NCI-H748 (cell line): ENCODE results near the gene MYO5C.

ENCODE experiments used
- DNase-seq: peaks from one replicate; lab custom pipeline; 2025; ENCODE audit not compliant: unreplicated experiment; lab: John Stamatoyannopoulos, UW

The MYO5C gene

DNA sequence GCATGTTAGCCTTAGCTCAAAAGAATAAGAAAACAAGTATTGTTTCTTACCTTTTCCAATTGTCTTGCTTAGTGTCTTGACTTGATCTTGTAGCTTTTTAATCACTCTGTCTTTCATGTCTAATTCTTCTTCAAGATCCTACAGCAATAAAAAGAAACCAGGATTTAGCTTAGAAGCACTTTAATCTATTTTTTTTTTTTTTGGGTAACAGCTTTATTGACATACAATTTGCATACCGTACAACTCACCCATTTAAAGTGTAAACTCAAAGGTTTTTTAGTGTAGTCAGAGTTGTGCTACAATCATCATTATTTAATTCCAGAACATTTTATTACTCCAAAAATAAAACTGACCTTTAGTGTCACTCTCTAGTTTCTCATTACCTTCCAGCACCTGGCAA is 81.1 kb downstream of the MYO5C start:
- no peak for DNase-seq

DNA sequence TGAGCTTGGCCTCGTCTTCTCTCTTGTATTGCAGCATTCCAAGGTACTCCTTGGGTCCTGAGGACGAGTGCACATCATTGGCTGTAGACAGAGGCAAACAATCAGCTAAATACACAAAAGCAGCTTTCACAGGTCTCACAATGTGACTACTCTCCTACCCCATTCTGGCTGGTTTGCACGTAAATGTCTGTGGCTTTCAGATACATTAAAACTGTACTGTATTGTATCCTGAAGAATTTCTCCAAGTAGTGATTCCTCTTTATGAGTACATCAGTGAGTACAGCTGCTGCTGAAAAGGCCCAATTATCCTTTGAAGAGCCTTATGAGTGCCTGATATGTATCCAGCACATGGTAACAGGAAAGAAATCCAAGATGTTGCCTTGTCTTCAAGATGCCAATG is 82.4 kb downstream of the MYO5C start:
- DNase-seq = no peak

DNA sequence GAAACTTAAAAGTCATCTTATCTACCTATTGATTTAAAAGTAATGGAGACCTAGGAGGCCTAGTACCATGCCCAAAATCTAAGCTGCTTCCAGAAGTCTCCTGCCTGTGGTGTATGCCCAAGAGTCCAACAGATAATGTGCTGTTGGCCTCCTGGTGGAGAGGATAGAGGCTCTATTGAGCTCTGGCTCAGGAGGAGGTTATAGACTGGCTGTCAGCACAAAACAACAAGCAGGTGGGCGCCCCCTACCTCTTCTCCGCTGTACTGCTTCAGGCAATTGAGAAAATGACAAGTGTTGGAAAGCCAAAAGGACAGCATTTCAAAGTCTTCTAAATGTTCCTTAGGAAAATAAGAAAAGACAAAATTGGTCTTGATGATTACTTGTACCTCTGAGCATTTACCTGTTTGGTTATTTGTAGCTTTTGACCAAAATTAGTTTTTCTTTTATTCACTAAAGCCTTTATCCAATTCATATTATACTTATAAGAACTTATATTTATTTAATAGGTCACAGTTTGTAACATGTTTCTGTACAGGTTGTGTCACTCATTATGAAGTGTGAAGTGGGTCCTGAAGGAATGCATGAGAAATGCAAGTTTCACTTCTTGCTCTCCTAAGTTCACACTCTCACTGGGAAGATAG is 87.2 kb downstream of the MYO5C start:
- DNase-seq = peak; percentile 46

DNA sequence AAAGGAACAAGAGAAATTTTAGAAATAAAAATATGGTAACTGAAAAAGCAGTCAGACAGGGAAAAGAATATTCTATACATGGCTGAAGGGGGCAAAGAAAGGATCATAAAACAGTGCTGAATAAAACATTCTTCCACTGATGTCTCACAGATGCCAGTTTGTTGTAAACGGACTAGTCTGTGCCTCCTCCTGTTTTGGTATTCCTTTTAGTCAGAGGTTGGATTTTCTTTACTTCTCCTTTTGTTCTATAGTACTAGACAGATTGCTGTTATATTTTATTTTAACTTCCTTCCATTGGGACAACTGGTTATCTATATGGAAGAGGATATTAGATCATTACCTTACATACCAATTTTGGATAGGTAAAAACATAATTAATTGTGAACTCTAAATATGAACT is 88.4 kb downstream of the MYO5C start:
- no peak for DNase-seq

DNA sequence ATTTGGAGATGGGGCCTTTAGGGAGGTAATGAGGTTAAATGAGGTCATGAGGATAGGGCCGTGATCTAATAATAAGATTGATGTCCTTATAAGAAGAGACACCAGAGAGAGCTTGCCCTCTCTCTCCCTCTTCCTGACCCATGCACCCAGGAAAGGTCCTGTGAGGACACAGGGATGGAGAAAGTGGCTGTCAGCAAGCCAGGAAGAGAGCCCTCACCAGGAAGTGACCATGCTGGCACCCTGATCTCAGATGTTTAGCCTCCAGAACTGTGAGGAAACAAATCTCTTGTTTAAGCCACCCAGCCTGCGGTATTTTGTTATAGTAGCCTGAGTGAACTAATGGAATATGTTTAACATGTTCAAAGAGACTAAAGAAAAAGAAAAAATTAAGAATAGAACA is 89.2 kb downstream of the MYO5C start:
- DNase-seq = no peak

DNA sequence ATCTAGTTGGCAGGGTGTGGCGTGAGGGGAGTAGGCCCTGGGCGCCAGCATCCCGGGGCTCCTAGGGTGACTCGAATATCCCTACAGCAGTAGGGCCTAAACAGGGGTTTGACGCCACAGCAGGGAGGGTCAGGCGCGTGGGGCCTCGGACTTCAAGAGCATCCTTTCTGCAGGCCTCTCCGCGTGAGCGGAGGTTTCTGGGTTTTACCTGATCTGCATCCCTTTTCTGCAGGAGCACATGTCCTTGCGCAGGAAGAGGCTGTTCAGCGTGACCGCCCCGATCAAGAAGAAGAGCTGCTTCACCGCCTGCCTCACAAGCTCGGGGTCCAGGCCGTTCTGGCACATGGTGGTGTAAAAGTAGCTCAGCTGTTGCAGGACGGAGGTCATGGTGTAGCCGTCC is 90.9 kb downstream of the MYO5C start:
- DNase-seq = no peak

DNA sequence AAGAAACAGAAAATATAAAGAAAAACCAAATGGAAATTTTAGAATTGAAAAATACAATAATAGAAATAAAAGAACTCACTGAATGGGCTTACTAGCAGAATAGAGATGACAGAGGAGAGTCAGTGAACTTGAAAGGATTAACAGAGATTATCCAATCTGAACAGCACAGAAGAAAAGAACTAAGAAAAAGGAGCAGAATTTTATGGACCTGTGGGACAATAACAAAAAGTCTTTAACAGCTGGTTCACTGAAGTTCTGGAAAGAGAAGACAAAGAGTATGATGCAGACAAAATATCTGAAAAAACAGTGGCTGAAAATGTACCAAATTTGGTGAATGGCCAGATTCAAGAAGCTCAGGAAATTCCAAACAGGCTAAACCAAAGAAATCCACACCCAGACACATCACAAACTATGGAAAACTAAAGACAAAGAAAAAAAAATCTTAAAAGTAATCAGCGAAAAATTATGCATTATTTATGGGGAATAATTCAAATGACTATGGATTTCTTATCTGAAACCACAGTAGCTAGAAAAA is 94.7 kb downstream of the MYO5C start:
- DNase-seq = no peak

DNA sequence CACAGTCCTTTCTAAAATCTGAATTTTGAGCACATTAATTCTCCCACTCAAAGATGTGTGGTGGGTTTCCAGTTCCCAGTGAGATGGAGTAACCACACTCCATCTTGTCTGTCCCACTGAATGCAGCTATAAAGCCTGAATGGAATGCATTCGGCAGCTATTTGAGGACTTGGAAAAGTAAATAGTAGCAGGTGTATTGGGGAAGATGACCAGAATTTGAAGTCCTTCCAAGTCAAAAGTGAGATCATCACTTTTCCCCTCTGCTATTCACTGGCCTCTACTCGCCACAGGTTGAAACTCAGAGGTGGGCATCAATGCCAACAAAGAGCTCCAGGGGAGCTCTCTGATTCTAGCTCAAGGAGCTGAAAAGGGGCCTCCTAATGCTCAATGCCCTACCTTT is 96.3 kb downstream of the MYO5C start:
- DNase-seq = no peak

DNA sequence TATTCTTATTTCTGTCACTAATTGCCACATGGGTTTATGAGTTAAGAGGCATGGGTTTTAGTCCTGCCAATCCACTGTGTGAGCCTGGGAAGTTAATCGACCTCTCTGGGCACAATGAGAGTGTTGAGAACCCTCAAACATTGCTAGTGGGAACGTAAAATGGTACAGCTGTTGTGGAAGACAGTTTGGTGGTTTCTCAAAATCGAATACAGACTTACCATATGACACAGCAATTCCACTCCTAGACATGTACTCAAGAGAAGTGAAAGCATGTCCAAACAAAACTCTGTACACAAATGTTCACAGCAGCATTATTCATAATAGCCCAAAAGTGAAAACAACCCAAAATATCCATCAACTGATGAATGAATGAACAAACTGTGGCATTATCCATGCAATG is 98.7 kb downstream of the MYO5C start:
- DNase-seq = no peak

DNA sequence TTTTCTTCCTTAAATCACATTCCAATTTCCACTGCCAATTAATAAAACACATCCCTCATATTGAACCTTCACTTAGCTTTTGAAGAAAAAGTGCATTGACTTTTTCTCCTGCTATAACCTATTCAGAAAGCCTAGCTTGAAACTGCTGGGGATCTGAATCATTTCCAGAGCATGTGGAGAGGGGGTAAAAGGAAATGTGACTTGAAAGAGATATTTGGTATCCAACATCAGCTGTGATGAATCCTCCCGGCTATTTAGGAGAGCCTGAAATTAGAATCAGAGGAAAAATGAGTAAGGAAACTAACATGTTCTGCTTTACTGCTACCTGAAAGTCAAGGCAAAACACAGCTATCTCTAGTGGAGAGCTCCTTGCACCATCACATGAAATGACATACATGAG is 101.8 kb downstream of the MYO5C start:
- DNase-seq = no peak

DNA sequence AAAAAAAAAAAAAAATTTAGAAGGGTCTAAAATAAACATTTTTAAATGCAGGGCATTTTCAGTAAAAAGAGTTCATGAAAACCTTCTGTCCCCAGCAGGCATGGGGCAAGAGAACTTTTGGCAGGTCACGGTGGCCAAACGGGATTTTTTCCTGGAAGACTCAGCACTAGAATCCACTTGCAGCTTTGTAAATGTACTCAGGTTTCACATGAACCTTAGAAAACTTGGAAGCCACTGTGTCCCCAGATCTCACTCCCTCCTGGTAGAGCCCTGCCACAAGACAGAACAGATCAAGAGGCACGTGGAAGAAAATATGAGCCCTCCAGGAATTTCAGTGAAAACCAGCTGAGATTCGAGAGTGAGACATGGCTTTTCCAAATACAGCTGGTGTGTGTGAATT is 102.3 kb downstream of the MYO5C start:
- DNase-seq = no peak

DNA sequence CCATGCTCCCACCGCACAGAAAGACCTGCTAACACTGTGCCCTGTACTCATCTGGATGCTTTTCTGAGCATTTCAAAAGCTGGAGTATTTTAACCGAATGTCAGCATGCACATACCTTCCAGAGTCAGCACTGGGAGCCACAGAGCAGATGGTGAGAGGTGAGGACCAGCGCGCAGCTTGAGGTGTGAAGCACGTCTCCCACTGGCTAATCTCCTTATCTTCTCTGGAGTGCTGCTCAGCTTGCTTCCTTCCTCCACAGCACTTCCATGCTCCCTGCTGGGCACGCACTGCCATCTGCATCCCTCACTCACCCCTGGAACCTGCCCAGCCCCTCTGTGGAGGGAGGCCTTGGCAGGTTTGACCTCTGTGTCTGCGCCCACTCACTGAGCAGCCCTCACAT is 104.4 kb downstream of the MYO5C start, which contains the start of gene GNB5:
Gene GNB5, minus strand, starts transcription at position 186 of the 400 bp plus-strand sequence. CDS start 6,716 bp downstream, outside the sequence.
- no peak for DNase-seq

DNA sequence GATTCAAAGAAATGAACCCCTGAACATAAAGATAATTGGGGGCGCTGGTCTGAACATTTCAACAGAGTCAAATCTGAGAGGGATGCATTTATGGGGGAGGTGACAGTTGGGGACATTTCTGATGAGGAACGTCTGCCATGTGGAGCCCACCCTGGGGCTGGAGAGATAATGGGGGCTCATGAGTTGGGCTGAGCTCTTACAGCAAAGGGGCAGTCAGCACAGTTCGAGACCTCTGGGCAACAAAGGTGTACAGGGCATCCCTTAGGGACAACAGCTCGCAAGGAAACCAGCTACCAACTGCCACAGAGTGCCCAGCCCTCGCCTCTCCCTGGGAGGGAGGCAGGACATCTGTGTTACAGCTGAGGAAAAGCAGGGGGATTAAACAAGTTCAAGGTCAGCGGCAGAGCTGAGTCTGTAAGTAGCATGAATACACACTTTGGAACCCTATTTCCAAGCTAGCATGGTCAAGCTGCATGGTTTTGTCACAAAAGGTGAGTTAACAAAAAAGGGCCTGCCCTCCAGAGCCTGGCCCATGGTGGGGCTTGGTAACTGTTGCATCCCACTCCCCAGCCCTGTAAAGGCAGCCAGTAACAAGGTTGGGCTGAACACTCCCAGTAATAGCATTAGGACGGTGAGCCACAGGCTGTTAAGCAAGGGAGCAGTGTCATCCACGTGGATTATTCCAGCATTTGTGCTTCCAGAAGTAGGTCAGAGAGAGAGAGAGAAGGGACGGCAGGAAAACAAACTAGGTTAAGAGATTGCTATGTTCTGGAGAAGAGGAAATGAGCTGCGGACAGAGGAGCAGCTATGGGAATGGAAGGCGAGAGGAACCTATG is 108.7 kb downstream of the MYO5C start:
- no peak for DNase-seq

DNA sequence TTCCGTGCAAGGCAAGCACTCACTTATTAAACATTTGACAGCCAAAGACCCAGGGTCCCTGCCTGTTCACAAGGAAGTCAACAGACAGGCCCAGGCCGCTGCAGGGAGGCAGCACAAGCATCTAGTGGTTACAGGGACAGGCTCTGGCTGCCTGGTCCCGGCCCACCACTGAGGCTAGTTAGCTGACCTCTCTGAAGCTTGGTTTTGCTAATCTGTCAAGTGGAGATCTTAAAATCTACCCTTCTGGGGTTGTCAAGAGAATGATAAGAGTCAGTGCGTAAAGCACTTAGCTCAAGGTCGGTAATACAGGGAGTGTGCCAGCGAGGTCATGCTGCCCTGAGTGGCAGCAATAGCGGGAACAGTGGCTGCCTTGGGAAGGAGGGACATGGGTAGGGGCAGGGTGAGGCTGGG is 110.4 kb downstream of the MYO5C start:
- DNase-seq = no peak

DNA sequence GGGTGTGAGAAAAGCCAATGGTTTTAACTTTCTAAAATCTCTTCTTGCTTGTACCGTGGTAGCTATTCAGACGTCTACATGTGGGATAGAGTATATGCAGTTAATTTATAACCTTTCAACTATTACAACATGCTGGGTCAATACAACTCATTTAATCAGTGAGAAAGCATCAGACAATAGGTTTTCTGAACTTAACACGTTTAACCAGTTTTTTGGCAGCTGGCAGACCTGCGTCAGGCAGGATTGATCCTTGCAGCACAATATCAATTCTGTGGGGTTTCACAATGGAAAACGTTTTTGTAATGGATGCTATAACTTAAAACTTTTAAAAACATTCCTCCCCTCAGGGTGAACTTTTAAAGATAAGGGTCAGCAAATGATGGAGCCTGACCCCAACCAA is 110.9 kb downstream of the MYO5C start:
- DNase-seq = no peak

DNA sequence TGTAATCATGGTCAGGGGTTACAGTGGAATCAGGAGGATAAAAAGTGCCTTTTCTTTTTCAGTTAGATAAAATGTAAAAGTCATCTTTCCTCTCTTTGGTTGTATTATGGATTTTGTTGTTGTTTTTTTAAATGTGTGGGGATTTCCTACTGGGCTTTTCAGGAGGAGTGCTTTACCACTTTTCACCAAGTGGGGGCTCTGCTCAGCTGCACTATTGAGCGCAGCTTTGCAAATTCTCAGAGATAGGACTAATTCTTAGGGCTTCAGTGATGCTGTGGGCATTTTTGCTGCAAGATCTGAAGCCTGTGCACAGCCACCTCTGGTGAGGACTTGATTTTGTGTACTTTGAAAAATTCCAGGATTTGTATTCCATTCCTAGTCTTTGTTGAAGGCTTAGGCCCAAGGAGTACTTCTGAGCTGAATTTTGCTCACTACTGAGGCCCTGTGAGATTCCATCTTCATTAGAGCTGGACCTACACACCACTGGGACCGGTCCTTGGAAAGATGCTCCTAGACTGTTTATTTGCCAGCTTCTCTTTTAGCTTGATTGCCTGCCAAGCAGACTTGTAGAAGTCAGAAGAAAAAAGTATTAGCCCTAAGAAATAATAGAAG is 111.9 kb downstream of the MYO5C start:
- peak; percentile 25 for DNase-seq

DNA sequence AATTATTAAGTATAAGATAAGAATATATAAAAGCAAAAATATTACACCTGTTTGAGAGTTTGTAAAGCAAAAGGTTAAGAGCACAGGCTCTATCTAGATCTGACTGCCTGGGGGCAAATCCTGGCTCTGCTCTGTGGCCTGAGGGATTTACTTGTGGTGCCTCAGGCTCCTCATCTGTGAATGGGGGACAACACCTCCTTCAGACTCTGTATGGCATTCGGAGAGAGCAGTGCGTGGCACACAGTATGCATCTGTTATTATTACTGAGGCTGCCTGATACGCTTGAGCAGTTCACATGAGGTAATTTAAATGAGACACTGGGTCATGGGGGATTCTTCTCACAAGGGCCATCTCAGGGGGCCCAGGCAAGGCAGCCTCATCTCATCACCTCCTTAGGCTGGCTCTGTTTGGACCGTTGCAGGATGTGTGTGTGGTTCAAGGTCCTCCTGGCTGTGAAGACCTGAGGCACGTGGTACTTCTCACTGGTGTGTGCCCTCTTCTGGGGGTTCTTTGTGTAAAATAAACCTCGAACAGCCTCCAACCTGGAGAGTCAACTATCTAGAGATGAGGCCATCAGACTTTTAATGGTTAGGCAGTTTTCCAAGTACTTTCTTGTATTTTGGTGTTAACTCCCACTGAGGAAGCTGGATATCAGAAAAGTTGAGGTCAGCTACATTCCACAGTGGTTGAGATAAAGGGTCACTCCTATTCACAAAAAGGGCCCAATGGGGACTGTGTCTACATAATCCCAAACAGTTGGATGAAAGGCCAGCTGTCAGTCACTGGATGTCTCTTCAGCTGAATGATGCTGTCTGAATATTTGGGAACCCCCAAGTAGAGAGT is 113.4 kb downstream of the MYO5C start:
- DNase-seq = no peak

DNA sequence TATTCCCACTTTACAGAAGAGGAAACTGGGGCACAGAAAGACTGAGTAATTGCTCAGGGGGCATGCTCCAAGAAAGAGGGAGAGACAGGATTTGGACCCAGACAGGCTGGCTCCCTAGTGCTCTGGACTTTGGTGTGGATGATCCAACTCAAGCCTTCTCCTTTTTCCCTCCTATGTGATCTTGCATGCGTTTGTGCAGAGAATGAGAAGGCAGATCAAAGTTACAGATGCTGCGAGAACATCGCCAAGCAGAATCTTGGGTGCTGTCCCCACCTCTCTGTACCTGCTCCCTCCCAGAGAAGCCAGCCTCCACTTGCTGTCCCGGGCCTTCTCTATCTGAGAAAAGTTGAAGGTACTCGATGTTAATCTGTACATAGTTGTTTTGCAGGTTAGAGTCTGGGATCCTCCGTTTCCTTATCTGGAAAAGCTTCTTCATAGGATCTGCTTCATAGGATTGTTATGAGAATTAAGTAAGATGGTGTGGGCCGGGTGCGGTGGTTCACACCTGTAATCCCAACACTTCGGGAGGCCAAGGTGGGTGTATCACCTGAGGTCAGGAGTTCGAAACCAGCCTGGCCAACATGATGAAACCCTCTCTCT is 114.7 kb downstream of the MYO5C start:
- no peak for DNase-seq

DNA sequence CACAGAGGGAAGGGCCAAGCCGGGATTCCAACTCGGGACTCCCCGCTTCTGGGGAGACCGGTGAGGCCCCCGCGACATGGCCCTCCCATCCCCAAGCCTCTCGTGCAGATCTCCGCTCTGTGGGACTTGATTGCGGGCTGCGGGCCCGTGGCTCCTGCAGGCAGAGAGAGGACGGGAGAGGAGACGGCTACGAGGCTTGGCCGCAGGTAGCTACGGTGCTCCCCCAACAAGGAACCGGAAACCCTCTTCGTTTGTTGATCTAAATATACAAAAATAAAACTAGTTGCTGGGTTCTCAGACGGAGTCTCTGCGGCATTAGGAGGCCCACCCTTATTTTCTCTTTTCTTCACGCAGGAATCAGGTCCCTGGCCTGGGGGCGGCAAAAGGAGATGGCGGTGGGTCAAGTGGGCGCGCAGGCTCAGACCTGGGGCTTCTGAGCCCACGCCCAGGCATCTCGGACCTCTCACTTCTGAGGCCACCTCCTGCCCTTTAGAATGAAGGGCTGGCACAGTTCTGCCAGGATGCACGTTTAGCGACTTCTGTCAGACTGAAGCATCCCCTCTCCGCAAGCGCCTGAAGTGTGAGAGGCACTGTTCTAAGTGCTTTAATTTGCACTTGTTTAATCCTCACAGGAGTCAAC is 115.3 kb downstream of the MYO5C start:
- DNase-seq = peak; percentile 58
